ENCODE measurements around the gene B4GALNT3.

The B4GALNT3 gene

GRCh38 chr12:592024-592505 lies 132.3 kb downstream of the B4GALNT3 start:
- DNase-seq (ENCODE audit: low read depth in 2 of 2) = no peak

- DNase-seq (ENCODE audit: low read depth in 2 of 2) = no peak
Measured at GRCh38 chr12:593396-594270, 133.9 kb downstream of the B4GALNT3 start.

GRCh38 chr12:597926-598568 lies 138.3 kb downstream of the B4GALNT3 start:
- DNase-seq (ENCODE audit: low read depth in 2 of 2) = no peak

- DNase-seq (ENCODE audit: low read depth in 2 of 2) = no peak
Measured at GRCh38 chr12:599756-600155, 140.0 kb downstream of the B4GALNT3 start.

GRCh38 chr12:601976-602699 lies 142.4 kb downstream of the B4GALNT3 start:
- DNase-seq (ENCODE audit: low read depth in 2 of 2) = no peak

- DNase-seq (ENCODE audit: low read depth in 2 of 2) = no peak
Measured at GRCh38 chr12:602700-603068, 142.9 kb downstream of the B4GALNT3 start.

GRCh38 chr12:604956-605355 lies 145.2 kb downstream of the B4GALNT3 start:
- no peak for DNase-seq (ENCODE audit: low read depth in 2 of 2)

GRCh38 chr12:607541-608001 lies 147.8 kb downstream of the B4GALNT3 start:
- DNase-seq (ENCODE audit: low read depth in 2 of 2) = no peak

GRCh38 chr12:608413-608812 lies 148.7 kb downstream of the B4GALNT3 start:
- DNase-seq (ENCODE audit: low read depth in 2 of 2) = no peak

- DNase-seq (ENCODE audit: low read depth in 2 of 2) = no peak
Measured at GRCh38 chr12:608921-609320, 149.2 kb downstream of the B4GALNT3 start.

GRCh38 chr12:611721-612120 lies 152.0 kb downstream of the B4GALNT3 start:
- no peak for DNase-seq (ENCODE audit: low read depth in 2 of 2)

GRCh38 chr12:612293-612692 lies 152.6 kb downstream of the B4GALNT3 start:
- DNase-seq (ENCODE audit: low read depth in 2 of 2) = no peak

- no peak for DNase-seq (ENCODE audit: low read depth in 2 of 2)
Measured at GRCh38 chr12:612886-613285, 153.1 kb downstream of the B4GALNT3 start.

All from activated CD8-positive, alpha-beta memory T cell treated with anti-CD3 and anti-CD28 coated beads for 4 hours (primary cell).